Mesenchymal stem cell (in vitro differentiated cells and primary cell): ENCODE measurements around the gene RASGRP1.

Experiments
- DNase-seq: peaks from one replicate; pipeline ENCODE4 v3.0.0-alpha.2; 2013
- H2AFZ ChIP-seq: one replicate; pipeline ENCODE4 v1.6.1; 2013; ENCODE audit warnings: low read depth, mild to moderate bottlenecking, control low read depth, inconsistent platforms, low read length, moderate library complexity
- H2AK5ac ChIP-seq: 2 replicates; pipeline ENCODE4 v1.6.1; 2013; ENCODE audit warnings: low read length, moderate library complexity, mild to moderate bottlenecking, inconsistent platforms; ENCODE audit not compliant: severe bottlenecking
- H2BK120ac ChIP-seq: one replicate; pipeline ENCODE4 v1.6.1; 2013; ENCODE audit warnings: low read depth, mild to moderate bottlenecking, inconsistent platforms, low read length, moderate library complexity
- H2BK12ac ChIP-seq, 2 experiments: one replicate each; pipeline ENCODE4 v1.6.1; 2013; ENCODE audit warnings: inconsistent platforms in 2 of 2, low read length in 2 of 2, mild to moderate bottlenecking in 2 of 2, moderate library complexity in 2 of 2, control low read depth in 1 of 2
- H2BK15ac ChIP-seq: one replicate; pipeline ENCODE4 v1.6.1; 2013; ENCODE audit warnings: mild to moderate bottlenecking, low read depth, inconsistent platforms; ENCODE audit not compliant: poor library complexity, severe bottlenecking
- H2BK5ac ChIP-seq: 2 replicates; pipeline ENCODE4 v1.6.1; 2013; ENCODE audit warnings: low read depth, mild to moderate bottlenecking, low read length, control low read depth, inconsistent platforms; ENCODE audit not compliant: poor library complexity, severe bottlenecking
- H3K14ac ChIP-seq, 2 experiments: one replicate each; pipeline ENCODE4 v1.6.1; 2013; ENCODE audit warnings: inconsistent platforms in 2 of 2, low read length in 2 of 2, control low read depth in 1 of 2, mild to moderate bottlenecking in 1 of 2, moderate library complexity in 1 of 2
- H3K18ac ChIP-seq, 2 experiments: one replicate each; pipeline ENCODE4 v1.6.1; 2013; ENCODE audit warnings: inconsistent platforms in 2 of 2, low read length in 2 of 2, control low read depth in 1 of 2, low read depth in 1 of 2, mild to moderate bottlenecking in 1 of 2
- H3K23ac ChIP-seq, 2 experiments: one replicate each; pipeline ENCODE4 v1.6.1; 2013; ENCODE audit warnings: inconsistent platforms in 2 of 2, low read length in 2 of 2, mild to moderate bottlenecking in 2 of 2, moderate library complexity in 2 of 2, control low read depth in 1 of 2
- H3K27ac ChIP-seq: 2 replicates; pipeline ENCODE4 v1.5.1; 2013; ENCODE audit warnings: mild to moderate bottlenecking, moderate library complexity, low read length, control low read depth, inconsistent platforms; ENCODE audit not compliant: poor library complexity, severe bottlenecking
- H3K27me3 ChIP-seq, 2 experiments: 2 replicates each; pipeline versions ENCODE4 v1.6.1 to v1.7.0; 2013; ENCODE audit warnings: low read length in 2 of 2, mild to moderate bottlenecking in 2 of 2, moderate library complexity in 2 of 2, control low read depth in 1 of 2, inconsistent platforms in 1 of 2; ENCODE audit not compliant: control insufficient read depth in 1 of 2, insufficient read depth in 1 of 2
- H3K36me3 ChIP-seq, 2 experiments: 2 replicates each; pipeline versions ENCODE4 v1.6.1 to v1.7.0; 2013; ENCODE audit warnings: low read length in 2 of 2, control low read depth in 1 of 2, inconsistent platforms in 1 of 2, low read depth in 1 of 2, mild to moderate bottlenecking in 1 of 2; ENCODE audit not compliant: insufficient read depth in 2 of 2, control insufficient read depth in 1 of 2
- H3K4ac ChIP-seq, 2 experiments: one replicate each; pipeline ENCODE4 v1.6.1; 2013; ENCODE audit warnings: inconsistent platforms in 2 of 2, low read length in 2 of 2, mild to moderate bottlenecking in 2 of 2, moderate library complexity in 2 of 2, control low read depth in 1 of 2, low read depth in 1 of 2
- H3K4me1 ChIP-seq: 2 replicates; pipeline ENCODE4 v1.6.1; 2013; ENCODE audit warnings: low read depth, low read length, control low read depth; ENCODE audit not compliant: control insufficient read depth, insufficient read depth
- H3K4me2 ChIP-seq: 2 replicates; pipeline ENCODE4 v1.6.1; 2013; ENCODE audit warnings: low read length, mild to moderate bottlenecking, inconsistent platforms; ENCODE audit not compliant: poor library complexity, severe bottlenecking
- H3K4me3 ChIP-seq, 2 experiments: 2 replicates each; pipeline versions ENCODE4 v1.5.1 to v1.7.0; 2013; ENCODE audit warnings: low read length in 2 of 2, mild to moderate bottlenecking in 2 of 2, control low read depth in 1 of 2, low read depth in 1 of 2; ENCODE audit not compliant: insufficient read depth in 1 of 2
- H3K79me1 ChIP-seq: replicated peaks from 2 replicates; pipeline ENCODE4 v1.6.1; 2013; ENCODE audit warnings: mild to moderate bottlenecking, control low read depth, low read length, inconsistent platforms; ENCODE audit not compliant: poor library complexity, severe bottlenecking
- H3K9ac ChIP-seq: 2 replicates; pipeline ENCODE4 v1.7.0; 2013; ENCODE audit warnings: mild to moderate bottlenecking, low read length, moderate library complexity
- H3K9me3 ChIP-seq: 2 replicates; pipeline ENCODE4 v1.7.0; 2013; ENCODE audit warnings: mild to moderate bottlenecking, low read length; ENCODE audit not compliant: control insufficient read depth
- H4K8ac ChIP-seq: one replicate; pipeline ENCODE4 v1.6.1; 2013; ENCODE audit warnings: inconsistent platforms, mild to moderate bottlenecking, low read length, moderate library complexity
- H4K91ac ChIP-seq: one replicate; pipeline ENCODE4 v1.6.1; 2013; ENCODE audit warnings: mild to moderate bottlenecking, low read length, inconsistent platforms
- WGBS: methylation state at CpG from one replicate; pipeline ENCODE4 v1.1.7; 2013; ENCODE audit warnings: mixed read lengths; 5-methylcytosine and 5-hydroxymethylcytosine counted together

RASGRP1 gene

GRCh38 chr15:38610748-38611147, 46.1 kb upstream of the RASGRP1 start:
- no peak overlapping the region for H4K8ac ChIP-seq
- H3K27me3 ChIP-seq = peaks cover 10 to 59% of the 10 kb centered on the region in 2 experiments
- no peak overlapping the region for H3K4me2 ChIP-seq
- H4K91ac ChIP-seq = no peak overlapping the region
- no peak overlapping the region for H2AK5ac ChIP-seq
- H3K4ac ChIP-seq = no peak overlapping the region
- no peak overlapping the region for H2AFZ ChIP-seq
- no peaks in the 10 kb centered on the region for H3K9me3 ChIP-seq
- H2BK12ac ChIP-seq = no peak overlapping the region
- no peak overlapping the region for H3K4me3 ChIP-seq
- no peaks in the 10 kb centered on the region for H3K79me1 ChIP-seq
- no peak overlapping the region for H3K14ac ChIP-seq
- H2BK15ac ChIP-seq = no peak overlapping the region
- no peak overlapping the region for H3K27ac ChIP-seq
- no peak overlapping the region for H3K9ac ChIP-seq
- H3K23ac ChIP-seq = no peak overlapping the region
- no peak for DNase-seq
- no peaks in the 10 kb centered on the region for H3K36me3 ChIP-seq
- 86% methylated on average over 7 of the region's 7 CpGs for WGBS
- H3K18ac ChIP-seq = no peak overlapping the region
- no peak overlapping the region for H2BK5ac ChIP-seq
- H3K4me1 ChIP-seq = no peaks in the 10 kb centered on the region
- no peak overlapping the region for H2BK120ac ChIP-seq

DNA sequence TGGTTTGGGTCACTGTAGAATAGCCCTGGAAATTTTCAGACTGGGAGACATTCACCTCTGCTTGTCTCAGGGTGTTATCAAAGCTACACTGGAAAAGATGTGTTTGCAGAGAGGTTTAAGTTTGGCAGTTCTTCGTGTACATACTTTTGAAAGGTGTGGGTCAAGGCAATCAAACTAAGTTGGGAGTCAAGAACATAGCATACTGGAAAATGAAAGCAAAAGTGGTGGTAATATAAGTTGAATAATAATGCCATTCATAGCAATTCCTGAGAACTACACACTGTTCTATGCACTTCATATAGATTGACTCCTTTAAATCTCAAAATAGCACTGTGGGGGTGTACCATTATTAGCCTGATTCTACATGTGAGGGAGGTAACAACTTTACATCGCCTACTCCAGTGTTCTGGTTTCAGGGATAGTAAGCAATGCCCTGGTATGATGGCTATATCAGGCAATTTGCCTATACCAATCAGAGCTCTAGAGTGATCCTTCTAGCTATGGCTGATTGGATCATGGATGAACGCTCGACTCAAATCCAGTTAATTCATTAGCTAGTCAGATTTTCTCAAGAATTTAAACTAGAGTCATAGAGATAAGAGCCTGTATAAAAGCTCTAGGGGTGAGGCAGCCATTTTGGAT, 44.6 kb upstream of the RASGRP1 start:
- Histone ChIP-seq H3K23ac (no peak overlapping the region), H3K27ac (no peak overlapping the region), H3K4me2 (no peak overlapping the region), H3K14ac (no peak overlapping the region), H4K8ac (no peak overlapping the region), H3K9me3 (no peaks in the 10 kb centered on the region), H3K4me1 (no peaks in the 10 kb centered on the region), H2AFZ (no peak overlapping the region), H2BK120ac (no peak overlapping the region), H2BK12ac (no peak overlapping the region), H2AK5ac (no peak overlapping the region), H2BK15ac (no peak overlapping the region), H3K27me3 (peaks cover 6 to 53% of the 10 kb centered on the region in 2 experiments), H3K18ac (no peak overlapping the region), H3K79me1 (no peaks in the 10 kb centered on the region), H2BK5ac (no peak overlapping the region), H4K91ac (no peak overlapping the region), H3K4me3 (no peak overlapping the region), H3K4ac (no peak overlapping the region), H3K36me3 (no peaks in the 10 kb centered on the region), H3K9ac (no peak overlapping the region)
- 95% methylated on average over 4 of the region's 4 CpGs for WGBS
- no peak for DNase-seq

DNA sequence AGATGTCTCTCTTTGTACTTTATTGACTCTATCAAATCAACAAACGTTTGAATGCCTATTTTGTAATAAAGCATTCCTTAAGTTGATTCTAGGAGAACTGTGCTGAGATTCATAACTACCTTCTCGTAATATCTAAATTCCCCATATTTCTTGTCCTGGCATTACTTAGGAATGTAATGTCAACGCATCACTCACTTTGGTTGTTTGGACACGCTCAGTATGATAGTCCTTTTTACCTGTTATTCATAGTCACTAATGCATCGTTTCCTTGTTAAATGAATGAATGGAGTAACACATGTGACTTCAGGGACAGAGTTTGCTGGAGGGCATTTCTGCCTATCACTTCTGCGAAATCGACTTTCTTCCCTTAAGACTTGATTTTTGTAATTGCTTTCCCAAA, 44.1 kb upstream of the RASGRP1 start:
- Histone ChIP-seq H3K9ac (no peak overlapping the region), H3K4me1 (no peaks in the 10 kb centered on the region), H2BK12ac (no peak overlapping the region), H2BK5ac (no peak overlapping the region), H3K18ac (no peak overlapping the region), H3K23ac (no peak overlapping the region), H3K36me3 (no peaks in the 10 kb centered on the region), H2BK15ac (no peak overlapping the region), H3K27ac (no peak overlapping the region), H2AK5ac (no peak overlapping the region), H3K9me3 (no peaks in the 10 kb centered on the region), H3K4me3 (no peak overlapping the region), H4K91ac (no peak overlapping the region), H2BK120ac (no peak overlapping the region), H2AFZ (no peak overlapping the region), H3K27me3 (peaks cover 10 to 57% of the 10 kb centered on the region in 2 experiments), H3K4me2 (no peak overlapping the region), H3K4ac (no peak overlapping the region), H3K79me1 (no peaks in the 10 kb centered on the region), H3K14ac (no peak overlapping the region), H4K8ac (no peak overlapping the region)
- no peak for DNase-seq
- WGBS = 93% methylated on average over 7 of the region's 7 CpGs

- H3K9ac ChIP-seq = no peak overlapping the region
- H3K79me1 ChIP-seq = no peaks in the 10 kb centered on the region
- WGBS = 84% methylated on average over 3 of the region's 3 CpGs
These were observed 41.1 kb upstream of the RASGRP1 start for GRCh38 chr15:38605744-38606143.

More at GRCh38 chr15:38605744-38606143, 41.1 kb upstream of the RASGRP1 start:
- no peaks in the 10 kb centered on the region for H3K4me1 ChIP-seq
- no peak overlapping the region for H2BK120ac ChIP-seq
- H3K23ac ChIP-seq = no peak overlapping the region
- no peak overlapping the region for H3K4me3 ChIP-seq
- no peaks in the 10 kb centered on the region for H3K9me3 ChIP-seq
- no peak overlapping the region for H2AFZ ChIP-seq
- no peak overlapping the region for H2AK5ac ChIP-seq
- H3K4me2 ChIP-seq = no peak overlapping the region
- H4K91ac ChIP-seq = no peak overlapping the region
- no peak overlapping the region for H2BK5ac ChIP-seq
- no peak overlapping the region for H2BK15ac ChIP-seq
- peaks cover 4 to 65% of the 10 kb centered on the region in 2 experiments for H3K27me3 ChIP-seq
- DNase-seq = no peak
- no peak overlapping the region for H3K14ac ChIP-seq
- H3K36me3 ChIP-seq = no peaks in the 10 kb centered on the region
- no peak overlapping the region for H3K27ac ChIP-seq
- H4K8ac ChIP-seq = no peak overlapping the region
- H3K4ac ChIP-seq = no peak overlapping the region
- H3K18ac ChIP-seq = no peak overlapping the region
- no peak overlapping the region for H2BK12ac ChIP-seq
